ENCODE results near the gene IDH2.

IDH2 gene

GRCh38 chr15:90040618-90041017, 61.6 kb downstream of the IDH2 start:
- DNase-seq, result no peak

- DNase-seq, result no peak
Measured at GRCh38 chr15:90039996-90040395, 62.3 kb downstream of the IDH2 start.

GRCh38 chr15:90038632-90039095, 63.6 kb downstream of the IDH2 start:
- DNase-seq, result no peak

- peak; percentile 51 for DNase-seq
Measured at GRCh38 chr15:90037961-90038631, 64.2 kb downstream of the IDH2 start.

- no peak for DNase-seq
Measured at GRCh38 chr15:90037511-90037860, 64.8 kb downstream of the IDH2 start.

- no peak for DNase-seq
Measured at GRCh38 chr15:90036806-90037510, 65.3 kb downstream of the IDH2 start.

- DNase-seq, result no peak
Measured at GRCh38 chr15:90036343-90036742, 65.9 kb downstream of the IDH2 start.

GRCh38 chr15:90035840-90036230, 66.4 kb downstream of the IDH2 start:
- no peak for DNase-seq

- peak; percentile 28 for DNase-seq
Measured at GRCh38 chr15:90035095-90035839, 67.0 kb downstream of the IDH2 start.

- DNase-seq, result no peak
Measured at GRCh38 chr15:90033448-90033847, 68.8 kb downstream of the IDH2 start.
